ENCODE measurements around the gene NRP2. TPM values are rescaled to one million over a fixed set of nuclear protein-coding genes. Genes with fewer than 3 reads are reported as not detected.

Gene NRP2
- polyA plus RNA-seq, 2 donors: 6.9 to 11.1 TPM

GRCh38 chr2:205800773-205801172 lies 118.5 kb downstream of the NRP2 start:
- H3K4me3 ChIP-seq (ENCODE audit: low read depth in 1 of 2, low read length in 2 of 2): no peak overlapping the region
- WGBS, 2 donors: 42 to 45% methylated on average over 3 of the region's 3 CpGs
- H3K4me1 ChIP-seq (ENCODE audit: control insufficient read depth in 2 of 2, insufficient read depth in 2 of 2, low read length in 1 of 2): no peaks in the 10 kb centered on the region
- peak overlapping the region; percentile 10 to 71 for H3K27ac ChIP-seq (ENCODE audit: low read depth in 2 of 2, low read length in 1 of 2)
- H3K27me3 ChIP-seq (ENCODE audit: control insufficient read depth in 1 of 2, insufficient read depth in 2 of 2, low read length in 2 of 2): no peaks in the 10 kb centered on the region
- H3K9me3 ChIP-seq (ENCODE audit: control insufficient read depth in 2 of 2, insufficient read depth in 1 of 2, low read depth in 1 of 2, low read length in 1 of 2): no peaks in the 10 kb centered on the region
- H3K36me3 ChIP-seq (ENCODE audit: control insufficient read depth in 2 of 2, insufficient read depth in 2 of 2, low read length in 1 of 2): no peaks in the 10 kb centered on the region

GRCh38 chr2:205802065-205802464 lies 119.8 kb downstream of the NRP2 start:
- H3K36me3 ChIP-seq (ENCODE audit: control insufficient read depth in 2 of 2, insufficient read depth in 2 of 2, low read length in 1 of 2): no peaks in the 10 kb centered on the region
- H3K27ac ChIP-seq (ENCODE audit: low read depth in 2 of 2, low read length in 1 of 2): peak overlapping the region; percentile 1 to 71
- H3K4me1 ChIP-seq (ENCODE audit: control insufficient read depth in 2 of 2, insufficient read depth in 2 of 2, low read length in 1 of 2): no peaks in the 10 kb centered on the region
- H3K27me3 ChIP-seq (ENCODE audit: control insufficient read depth in 1 of 2, insufficient read depth in 2 of 2, low read length in 2 of 2): no peaks in the 10 kb centered on the region
- no peaks in the 10 kb centered on the region for H3K9me3 ChIP-seq (ENCODE audit: control insufficient read depth in 2 of 2, insufficient read depth in 1 of 2, low read depth in 1 of 2, low read length in 1 of 2)
- H3K4me3 ChIP-seq (ENCODE audit: low read depth in 1 of 2, low read length in 2 of 2): no peak overlapping the region
- WGBS, 2 donors: 63 to 72% methylated on average over 7 of the region's 7 CpGs

GRCh38 chr2:205802941-205803340 lies 120.6 kb downstream of the NRP2 start:
- Histone ChIP-seq H3K27ac (ENCODE audit: low read depth in 2 of 2, low read length in 1 of 2) (no peak overlapping the region), H3K27me3 (ENCODE audit: control insufficient read depth in 1 of 2, insufficient read depth in 2 of 2, low read length in 2 of 2) (no peaks in the 10 kb centered on the region), H3K9me3 (ENCODE audit: control insufficient read depth in 2 of 2, insufficient read depth in 1 of 2, low read depth in 1 of 2, low read length in 1 of 2) (no peaks in the 10 kb centered on the region), H3K36me3 (ENCODE audit: control insufficient read depth in 2 of 2, insufficient read depth in 2 of 2, low read length in 1 of 2) (no peaks in the 10 kb centered on the region), H3K4me3 (ENCODE audit: low read depth in 1 of 2, low read length in 2 of 2) (no peak overlapping the region), H3K4me1 (ENCODE audit: control insufficient read depth in 2 of 2, insufficient read depth in 2 of 2, low read length in 1 of 2) (no peaks in the 10 kb centered on the region)
- WGBS, 2 donors: 78 to 86% methylated on average over 6 of the region's 6 CpGs

GRCh38 chr2:205803500-205803899 lies 121.2 kb downstream of the NRP2 start:
- no peak overlapping the region for H3K27ac ChIP-seq (ENCODE audit: low read depth in 2 of 2, low read length in 1 of 2)
- WGBS, 2 donors: 84 to 94% methylated on average over 1 of the region's 1 CpG
- no peaks in the 10 kb centered on the region for H3K9me3 ChIP-seq (ENCODE audit: control insufficient read depth in 2 of 2, insufficient read depth in 1 of 2, low read depth in 1 of 2, low read length in 1 of 2)
- H3K27me3 ChIP-seq (ENCODE audit: control insufficient read depth in 1 of 2, insufficient read depth in 2 of 2, low read length in 2 of 2): no peaks in the 10 kb centered on the region
- no peaks in the 10 kb centered on the region for H3K36me3 ChIP-seq (ENCODE audit: control insufficient read depth in 2 of 2, insufficient read depth in 2 of 2, low read length in 1 of 2)
- no peaks in the 10 kb centered on the region for H3K4me1 ChIP-seq (ENCODE audit: control insufficient read depth in 2 of 2, insufficient read depth in 2 of 2, low read length in 1 of 2)
- H3K4me3 ChIP-seq (ENCODE audit: low read depth in 1 of 2, low read length in 2 of 2): no peak overlapping the region

- Histone ChIP-seq H3K27me3 (ENCODE audit: control insufficient read depth in 1 of 2, insufficient read depth in 2 of 2, low read length in 2 of 2) (no peaks in the 10 kb centered on the region), H3K36me3 (ENCODE audit: control insufficient read depth in 2 of 2, insufficient read depth in 2 of 2, low read length in 1 of 2) (no peaks in the 10 kb centered on the region), H3K4me1 (ENCODE audit: control insufficient read depth in 2 of 2, insufficient read depth in 2 of 2, low read length in 1 of 2) (no peaks in the 10 kb centered on the region), H3K9me3 (ENCODE audit: control insufficient read depth in 2 of 2, insufficient read depth in 1 of 2, low read depth in 1 of 2, low read length in 1 of 2) (no peaks in the 10 kb centered on the region), H3K27ac (ENCODE audit: low read depth in 2 of 2, low read length in 1 of 2) (no peak overlapping the region), H3K4me3 (ENCODE audit: low read depth in 1 of 2, low read length in 2 of 2) (no peak overlapping the region)
- 89 to 90% methylated on average over 8 of the region's 8 CpGs for WGBS, 2 donors
Measured at GRCh38 chr2:205805136-205805535, 122.8 kb downstream of the NRP2 start.

- 60 to 81% methylated on average over 18 of the region's 18 CpGs for WGBS, 2 donors
- H3K27ac ChIP-seq (ENCODE audit: low read depth in 2 of 2, low read length in 1 of 2): no peak overlapping the region
Measured at GRCh38 chr2:205806143-205806905, 124.0 kb downstream of the NRP2 start.

GRCh38 chr2:205807229-205807628 lies 124.9 kb downstream of the NRP2 start:
- Histone ChIP-seq H3K4me3 (ENCODE audit: low read depth in 1 of 2, low read length in 2 of 2) (no peak overlapping the region), H3K4me1 (ENCODE audit: control insufficient read depth in 2 of 2, insufficient read depth in 2 of 2, low read length in 1 of 2) (no peaks in the 10 kb centered on the region), H3K27ac (ENCODE audit: low read depth in 2 of 2, low read length in 1 of 2) (no peak overlapping the region), H3K27me3 (ENCODE audit: control insufficient read depth in 1 of 2, insufficient read depth in 2 of 2, low read length in 2 of 2) (no peaks in the 10 kb centered on the region), H3K9me3 (ENCODE audit: control insufficient read depth in 2 of 2, insufficient read depth in 1 of 2, low read depth in 1 of 2, low read length in 1 of 2) (no peaks in the 10 kb centered on the region), H3K36me3 (ENCODE audit: control insufficient read depth in 2 of 2, insufficient read depth in 2 of 2, low read length in 1 of 2) (no peaks in the 10 kb centered on the region)
- 92 to 93% methylated on average over 3 of the region's 3 CpGs for WGBS, 2 donors

More at GRCh38 chr2:205806143-205806905, 124.0 kb downstream of the NRP2 start:
- Histone ChIP-seq H3K4me1 (ENCODE audit: control insufficient read depth in 2 of 2, insufficient read depth in 2 of 2, low read length in 1 of 2) (no peaks in the 10 kb centered on the region), H3K9me3 (ENCODE audit: control insufficient read depth in 2 of 2, insufficient read depth in 1 of 2, low read depth in 1 of 2, low read length in 1 of 2) (no peaks in the 10 kb centered on the region), H3K27me3 (ENCODE audit: control insufficient read depth in 1 of 2, insufficient read depth in 2 of 2, low read length in 2 of 2) (no peaks in the 10 kb centered on the region), H3K36me3 (ENCODE audit: control insufficient read depth in 2 of 2, insufficient read depth in 2 of 2, low read length in 1 of 2) (no peaks in the 10 kb centered on the region), H3K4me3 (ENCODE audit: low read depth in 1 of 2, low read length in 2 of 2) (no peak overlapping the region)

- 82 to 84% methylated on average over 6 of the region's 6 CpGs for WGBS, 2 donors
- no peak overlapping the region for H3K27ac ChIP-seq (ENCODE audit: low read depth in 2 of 2, low read length in 1 of 2)
Measured at GRCh38 chr2:205807758-205808157, 125.5 kb downstream of the NRP2 start.

GRCh38 chr2:205808486-205809121 lies 126.3 kb downstream of the NRP2 start:
- no peaks in the 10 kb centered on the region for H3K27me3 ChIP-seq (ENCODE audit: control insufficient read depth in 1 of 2, insufficient read depth in 2 of 2, low read length in 2 of 2)
- H3K36me3 ChIP-seq (ENCODE audit: control insufficient read depth in 2 of 2, insufficient read depth in 2 of 2, low read length in 1 of 2): no peaks in the 10 kb centered on the region
- H3K4me3 ChIP-seq (ENCODE audit: low read depth in 1 of 2, low read length in 2 of 2): no peak overlapping the region
- 59 to 63% methylated on average over 7 of the region's 7 CpGs for WGBS, 2 donors
- no peaks in the 10 kb centered on the region for H3K4me1 ChIP-seq (ENCODE audit: control insufficient read depth in 2 of 2, insufficient read depth in 2 of 2, low read length in 1 of 2)
- H3K9me3 ChIP-seq (ENCODE audit: control insufficient read depth in 2 of 2, insufficient read depth in 1 of 2, low read depth in 1 of 2, low read length in 1 of 2): no peaks in the 10 kb centered on the region
- H3K27ac ChIP-seq (ENCODE audit: low read depth in 2 of 2, low read length in 1 of 2): no peak overlapping the region

More at GRCh38 chr2:205807758-205808157, 125.5 kb downstream of the NRP2 start:
- no peaks in the 10 kb centered on the region for H3K4me1 ChIP-seq (ENCODE audit: control insufficient read depth in 2 of 2, insufficient read depth in 2 of 2, low read length in 1 of 2)
- H3K27me3 ChIP-seq (ENCODE audit: control insufficient read depth in 1 of 2, insufficient read depth in 2 of 2, low read length in 2 of 2): no peaks in the 10 kb centered on the region
- no peaks in the 10 kb centered on the region for H3K36me3 ChIP-seq (ENCODE audit: control insufficient read depth in 2 of 2, insufficient read depth in 2 of 2, low read length in 1 of 2)
- no peaks in the 10 kb centered on the region for H3K9me3 ChIP-seq (ENCODE audit: control insufficient read depth in 2 of 2, insufficient read depth in 1 of 2, low read depth in 1 of 2, low read length in 1 of 2)
- no peak overlapping the region for H3K4me3 ChIP-seq (ENCODE audit: low read depth in 1 of 2, low read length in 2 of 2)

GRCh38 chr2:205811387-205811786 lies 129.1 kb downstream of the NRP2 start:
- H3K36me3 ChIP-seq (ENCODE audit: control insufficient read depth in 2 of 2, insufficient read depth in 2 of 2, low read length in 1 of 2): no peaks in the 10 kb centered on the region
- WGBS, 2 donors: 75 to 82% methylated on average over 1 of the region's 1 CpG
- no peaks in the 10 kb centered on the region for H3K27me3 ChIP-seq (ENCODE audit: control insufficient read depth in 1 of 2, insufficient read depth in 2 of 2, low read length in 2 of 2)
- no peak overlapping the region for H3K4me3 ChIP-seq (ENCODE audit: low read depth in 1 of 2, low read length in 2 of 2)
- no peaks in the 10 kb centered on the region for H3K4me1 ChIP-seq (ENCODE audit: control insufficient read depth in 2 of 2, insufficient read depth in 2 of 2, low read length in 1 of 2)
- no peaks in the 10 kb centered on the region for H3K9me3 ChIP-seq (ENCODE audit: control insufficient read depth in 2 of 2, insufficient read depth in 1 of 2, low read depth in 1 of 2, low read length in 1 of 2)
- H3K27ac ChIP-seq (ENCODE audit: low read depth in 2 of 2, low read length in 1 of 2): no peak overlapping the region

All from esophagus (tissue), 2 donors.